PC-3 (cell line): Measurements from ENCODE around the gene SEZ6L2.

Experiments
- EZH2 ChIP-seq: fragments of 300-600 bp; sonication (generic); IDR thresholded peaks from one replicate; pipeline ENCODE4 v1.6.1; 2017; ENCODE audit warnings: antibody characterized with exemption, mild to moderate bottlenecking, low read length; ENCODE audit not compliant: unreplicated experiment
- EZH2phosphoT487 ChIP-seq: fragments of 300-600 bp; sonication (generic); IDR thresholded peaks from 2 replicates; pipeline ENCODE4 v1.6.1; 2018; ENCODE audit warnings: mild to moderate bottlenecking, antibody characterized with exemption, low read length, borderline replicate concordance
- TF ChIP-seq, protein P1 (sequence below): fragments of 300-600 bp; sonication (generic); conservative IDR thresholded peaks from 2 replicates; pipeline ENCODE4 v1.5.1; 2017; ENCODE audit warnings: antibody characterized with exemption, low read depth, mild to moderate bottlenecking, low read length

DNA sequence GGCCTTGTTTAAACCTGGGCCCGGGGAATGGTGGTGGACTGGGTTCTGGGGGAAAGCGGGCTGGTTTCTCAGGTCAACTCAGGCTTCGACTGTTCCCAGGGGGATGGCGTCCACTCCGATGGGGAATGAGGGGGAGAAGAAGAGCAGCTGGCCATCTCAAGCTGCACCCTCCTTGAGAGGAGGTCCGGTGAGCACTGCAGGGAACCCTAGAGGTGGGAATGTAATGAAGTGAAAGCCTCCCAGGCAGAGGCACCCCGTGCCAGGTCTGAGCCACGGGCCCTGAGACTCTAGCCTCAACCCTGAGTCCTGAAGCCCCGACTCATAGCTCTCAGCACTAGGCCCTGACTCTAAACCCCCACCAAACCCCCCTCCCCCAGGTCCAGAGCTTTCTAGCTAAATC is 35.1 kb downstream of the SEZ6L2 start:
- TF ChIP-seq EZH2phosphoT487 (no peak), EZH2 (no peak)
- TF ChIP-seq, protein P1, sequence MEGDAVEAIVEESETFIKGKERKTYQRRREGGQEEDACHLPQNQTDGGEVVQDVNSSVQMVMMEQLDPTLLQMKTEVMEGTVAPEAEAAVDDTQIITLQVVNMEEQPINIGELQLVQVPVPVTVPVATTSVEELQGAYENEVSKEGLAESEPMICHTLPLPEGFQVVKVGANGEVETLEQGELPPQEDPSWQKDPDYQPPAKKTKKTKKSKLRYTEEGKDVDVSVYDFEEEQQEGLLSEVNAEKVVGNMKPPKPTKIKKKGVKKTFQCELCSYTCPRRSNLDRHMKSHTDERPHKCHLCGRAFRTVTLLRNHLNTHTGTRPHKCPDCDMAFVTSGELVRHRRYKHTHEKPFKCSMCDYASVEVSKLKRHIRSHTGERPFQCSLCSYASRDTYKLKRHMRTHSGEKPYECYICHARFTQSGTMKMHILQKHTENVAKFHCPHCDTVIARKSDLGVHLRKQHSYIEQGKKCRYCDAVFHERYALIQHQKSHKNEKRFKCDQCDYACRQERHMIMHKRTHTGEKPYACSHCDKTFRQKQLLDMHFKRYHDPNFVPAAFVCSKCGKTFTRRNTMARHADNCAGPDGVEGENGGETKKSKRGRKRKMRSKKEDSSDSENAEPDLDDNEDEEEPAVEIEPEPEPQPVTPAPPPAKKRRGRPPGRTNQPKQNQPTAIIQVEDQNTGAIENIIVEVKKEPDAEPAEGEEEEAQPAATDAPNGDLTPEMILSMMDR, result no peak
